NCI-H2029 treated with DMSO at 0.1 percent for 48 hours (cell line): ENCODE results near the gene SEMA4D.

ENCODE experiments used
- DNase-seq: peaks from one replicate; lab custom pipeline; 2025; lab: John Stamatoyannopoulos, UW

Gene SEMA4D

GRCh38 chr9:89529243-89530035, 31.5 kb upstream of the SEMA4D start:
- DNase-seq = no peak

GRCh38 chr9:89528540-89528939, 30.6 kb upstream of the SEMA4D start:
- peak; percentile 14 for DNase-seq

GRCh38 chr9:89528131-89528530, 30.2 kb upstream of the SEMA4D start:
- no peak for DNase-seq

GRCh38 chr9:89527084-89527483, 29.2 kb upstream of the SEMA4D start:
- DNase-seq = no peak

GRCh38 chr9:89526667-89527066, 28.8 kb upstream of the SEMA4D start:
- no peak for DNase-seq

- DNase-seq = no peak
Observed at GRCh38 chr9:89525446-89526374, 27.8 kb upstream of the SEMA4D start.

- DNase-seq = no peak
Observed at GRCh38 chr9:89524963-89525362, 27.1 kb upstream of the SEMA4D start.

GRCh38 chr9:89523948-89524347, 26.0 kb upstream of the SEMA4D start:
- no peak for DNase-seq

GRCh38 chr9:89522959-89523285, 25.0 kb upstream of the SEMA4D start:
- no peak for DNase-seq

GRCh38 chr9:89522261-89522958, 24.5 kb upstream of the SEMA4D start:
- DNase-seq = no peak

- DNase-seq = peak; percentile 37
Observed at GRCh38 chr9:89519366-89519805, 21.5 kb upstream of the SEMA4D start.

GRCh38 chr9:89518466-89519365, 20.8 kb upstream of the SEMA4D start:
- no peak for DNase-seq

- DNase-seq = no peak
Observed at GRCh38 chr9:89515416-89515815, 17.5 kb upstream of the SEMA4D start.

GRCh38 chr9:89514956-89515355, 17.0 kb upstream of the SEMA4D start:
- DNase-seq = no peak

- no peak for DNase-seq
Observed at GRCh38 chr9:89514337-89514736, 16.4 kb upstream of the SEMA4D start.

- no peak for DNase-seq
Observed at GRCh38 chr9:89513837-89514236, 15.9 kb upstream of the SEMA4D start.

- DNase-seq = no peak
Observed at GRCh38 chr9:89512382-89512781, 14.5 kb upstream of the SEMA4D start.

- no peak for DNase-seq
Observed at GRCh38 chr9:89508951-89509615, 11.2 kb upstream of the SEMA4D start.

- peak; percentile 23 for DNase-seq
Observed at GRCh38 chr9:89505911-89506310, 8.0 kb upstream of the SEMA4D start.

GRCh38 chr9:89505048-89505447, 7.1 kb upstream of the SEMA4D start:
- DNase-seq = no peak

GRCh38 chr9:89502671-89503070, 4.8 kb upstream of the SEMA4D start:
- DNase-seq = no peak
